IMR-90 (cell line): ENCODE data around the gene SLIT2.
A peak's percentile ranks its signal among the peaks of the same experiment; 100 is the strongest.

Source experiments
- CHD1 ChIP-seq: IDR thresholded peaks from 2 replicates; pipeline ENCODE4 v1.6.1; 2012; ENCODE audit warnings: low read depth, low read length, improper control_type of control experiment
- MAFK ChIP-seq: IDR thresholded peaks from 2 replicates; pipeline ENCODE4 v1.6.1; 2012; ENCODE audit warnings: low read depth, low read length, improper control_type of control experiment
- MXI1 ChIP-seq: IDR thresholded peaks from 2 replicates; pipeline ENCODE4 v1.6.1; 2012; ENCODE audit warnings: low read depth, mild to moderate bottlenecking, low read length, moderate library complexity, borderline replicate concordance
- POLR2A ChIP-seq: IDR thresholded peaks from 2 replicates; pipeline ENCODE4 v1.6.1; 2012; ENCODE audit warnings: mild to moderate bottlenecking, low read depth, low read length
- RAD21 ChIP-seq: IDR thresholded peaks from 2 replicates; pipeline ENCODE4 v1.6.1; 2012; ENCODE audit warnings: low read length, improper control_type of control experiment
- RCOR1 ChIP-seq: IDR thresholded peaks from 2 replicates; pipeline ENCODE4 v1.6.1; 2012; ENCODE audit warnings: mild to moderate bottlenecking, low read length, improper control_type of control experiment; ENCODE audit not compliant: insufficient replicate concordance
- RFX5 ChIP-seq: IDR thresholded peaks from 2 replicates; pipeline ENCODE4 v1.8.0; 2012; ENCODE audit warnings: low read depth, mild to moderate bottlenecking, low read length, moderate library complexity
- SMC3 ChIP-seq: fragments of 150-350 bp; IDR thresholded peaks from 2 replicates; pipeline ENCODE4 v1.6.1; 2016; ENCODE audit warnings: low read depth, mild to moderate bottlenecking, antibody characterized with exemption, low read length, moderate library complexity
- TF ChIP-seq, protein P1 (sequence below): conservative IDR thresholded peaks from 2 replicates; pipeline ENCODE4 v1.5.1; 2012; ENCODE audit warnings: mild to moderate bottlenecking, low read depth, low read length, improper control_type of control experiment
- TF ChIP-seq, protein P2 (sequence below): fragments of 150-350 bp; IDR thresholded peaks from 2 replicates; pipeline ENCODE4 v1.6.1; 2017; ENCODE audit warnings: mild to moderate bottlenecking, antibody characterized with exemption, low read length, low read depth
- TF ChIP-seq, protein P3 (sequence below): fragments of 150-350 bp; IDR thresholded peaks from 2 replicates; pipeline ENCODE4 v1.6.1; 2016; ENCODE audit warnings: low read depth, mild to moderate bottlenecking, low read length, moderate library complexity, borderline replicate concordance

DNA sequence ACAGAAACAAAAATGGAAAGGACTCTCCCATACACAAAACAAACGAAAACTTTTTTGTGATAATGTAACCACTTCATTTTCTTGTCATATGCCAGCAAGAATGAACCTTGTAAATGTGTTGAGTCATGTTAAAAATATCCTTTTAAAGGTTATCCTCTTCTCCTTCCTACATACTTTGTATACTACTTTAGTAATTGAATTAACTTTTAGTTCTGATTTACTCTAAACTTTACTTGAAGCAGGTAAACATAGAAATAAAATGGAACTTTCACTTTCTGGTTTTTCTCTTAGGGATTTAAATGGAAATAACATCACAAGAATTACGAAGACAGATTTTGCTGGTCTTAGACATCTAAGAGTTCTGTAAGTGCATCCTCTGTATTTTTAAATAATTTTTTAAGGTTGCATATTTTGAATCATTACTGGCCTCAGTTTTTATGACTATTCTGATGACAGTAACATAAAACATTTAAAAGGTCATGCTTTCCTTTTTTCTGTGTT is 4.7 kb downstream of the SLIT2 start:
- TF ChIP-seq CHD1 (no peak), POLR2A (no peak), RCOR1 (no peak), RFX5 (no peak), MAFK (0 out of 2 replicates have a peak, but pooled peaks have one; percentile 34), MXI1 (no peak), RAD21 (no peak), SMC3 (no peak)
- TF ChIP-seq, protein P1, sequence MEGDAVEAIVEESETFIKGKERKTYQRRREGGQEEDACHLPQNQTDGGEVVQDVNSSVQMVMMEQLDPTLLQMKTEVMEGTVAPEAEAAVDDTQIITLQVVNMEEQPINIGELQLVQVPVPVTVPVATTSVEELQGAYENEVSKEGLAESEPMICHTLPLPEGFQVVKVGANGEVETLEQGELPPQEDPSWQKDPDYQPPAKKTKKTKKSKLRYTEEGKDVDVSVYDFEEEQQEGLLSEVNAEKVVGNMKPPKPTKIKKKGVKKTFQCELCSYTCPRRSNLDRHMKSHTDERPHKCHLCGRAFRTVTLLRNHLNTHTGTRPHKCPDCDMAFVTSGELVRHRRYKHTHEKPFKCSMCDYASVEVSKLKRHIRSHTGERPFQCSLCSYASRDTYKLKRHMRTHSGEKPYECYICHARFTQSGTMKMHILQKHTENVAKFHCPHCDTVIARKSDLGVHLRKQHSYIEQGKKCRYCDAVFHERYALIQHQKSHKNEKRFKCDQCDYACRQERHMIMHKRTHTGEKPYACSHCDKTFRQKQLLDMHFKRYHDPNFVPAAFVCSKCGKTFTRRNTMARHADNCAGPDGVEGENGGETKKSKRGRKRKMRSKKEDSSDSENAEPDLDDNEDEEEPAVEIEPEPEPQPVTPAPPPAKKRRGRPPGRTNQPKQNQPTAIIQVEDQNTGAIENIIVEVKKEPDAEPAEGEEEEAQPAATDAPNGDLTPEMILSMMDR, result no peak
- TF ChIP-seq, protein P2, sequence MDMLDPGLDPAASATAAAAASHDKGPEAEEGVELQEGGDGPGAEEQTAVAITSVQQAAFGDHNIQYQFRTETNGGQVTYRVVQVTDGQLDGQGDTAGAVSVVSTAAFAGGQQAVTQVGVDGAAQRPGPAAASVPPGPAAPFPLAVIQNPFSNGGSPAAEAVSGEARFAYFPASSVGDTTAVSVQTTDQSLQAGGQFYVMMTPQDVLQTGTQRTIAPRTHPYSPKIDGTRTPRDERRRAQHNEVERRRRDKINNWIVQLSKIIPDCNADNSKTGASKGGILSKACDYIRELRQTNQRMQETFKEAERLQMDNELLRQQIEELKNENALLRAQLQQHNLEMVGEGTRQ, result no peak
- TF ChIP-seq, protein P3, sequence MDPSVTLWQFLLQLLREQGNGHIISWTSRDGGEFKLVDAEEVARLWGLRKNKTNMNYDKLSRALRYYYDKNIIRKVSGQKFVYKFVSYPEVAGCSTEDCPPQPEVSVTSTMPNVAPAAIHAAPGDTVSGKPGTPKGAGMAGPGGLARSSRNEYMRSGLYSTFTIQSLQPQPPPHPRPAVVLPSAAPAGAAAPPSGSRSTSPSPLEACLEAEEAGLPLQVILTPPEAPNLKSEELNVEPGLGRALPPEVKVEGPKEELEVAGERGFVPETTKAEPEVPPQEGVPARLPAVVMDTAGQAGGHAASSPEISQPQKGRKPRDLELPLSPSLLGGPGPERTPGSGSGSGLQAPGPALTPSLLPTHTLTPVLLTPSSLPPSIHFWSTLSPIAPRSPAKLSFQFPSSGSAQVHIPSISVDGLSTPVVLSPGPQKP, result no peak
